GM15510 (cell line): Measurements from ENCODE around the gene PPIL3.
A peak's percentile ranks its signal among the peaks of the same experiment; 100 is the strongest.

Experiments
- POLR2A ChIP-seq: IDR thresholded peaks from 3 replicates; pipeline ENCODE4 v1.6.1; 2011; ENCODE audit warnings: borderline replicate concordance; ENCODE audit not compliant: insufficient read length; ENCODE audit errors: extremely low read depth

Gene PPIL3

DNA sequence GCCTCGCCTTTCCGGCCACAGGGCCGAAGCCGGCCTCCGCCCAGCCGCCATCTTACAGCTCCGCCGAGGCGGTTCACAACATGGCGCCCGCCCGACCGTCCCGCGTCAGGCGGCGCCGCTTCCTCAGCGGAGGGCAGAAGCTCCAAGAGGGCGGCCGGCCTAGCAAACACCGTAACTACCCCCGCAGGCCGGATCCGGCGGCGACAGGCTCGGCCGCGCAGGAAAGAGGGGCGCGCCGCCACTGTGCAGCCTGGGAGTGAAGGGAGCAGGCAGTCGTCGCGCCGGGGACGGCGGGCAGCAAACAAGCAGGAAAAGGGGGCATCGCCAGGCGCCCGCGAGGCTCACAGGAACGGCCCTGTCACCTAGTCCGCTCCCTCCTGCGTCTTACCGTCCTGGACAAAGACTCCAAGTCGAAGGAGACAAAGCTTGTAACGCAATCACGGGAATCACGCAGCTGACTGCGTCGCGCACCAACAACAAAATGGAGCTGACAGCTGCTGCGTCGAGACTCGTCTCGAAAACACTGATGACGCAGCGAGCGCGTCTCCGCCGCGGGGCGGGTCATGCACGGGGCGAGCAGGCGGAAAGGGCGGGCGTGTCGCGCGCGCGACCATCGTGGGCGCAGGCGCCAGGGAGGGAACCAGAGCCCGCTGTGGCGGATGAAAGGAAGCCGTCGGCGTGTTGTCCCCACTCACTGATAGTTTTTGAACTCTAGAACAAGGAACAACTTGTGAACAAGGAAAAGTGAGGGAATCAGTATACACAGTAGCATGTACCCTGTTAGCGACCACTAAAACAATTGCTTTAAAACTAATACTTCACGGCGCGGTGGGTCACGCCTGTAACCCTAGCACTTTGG is 24.5 kb downstream of the PPIL3 start, which contains the start of gene CLK1:
Gene CLK1, minus strand, starts transcription at position 483 of the 859 bp plus-strand sequence. CDS start 2,796 bp downstream, outside the sequence.
- TF ChIP-seq POLR2A = peak; percentile 95

GRCh38 chr2:200863782-200864175 is 25.1 kb downstream of the PPIL3 start:
- TF ChIP-seq POLR2A = no peak

GRCh38 chr2:200862532-200863000 is 26.3 kb downstream of the PPIL3 start:
- peak; percentile 27 for TF ChIP-seq POLR2A

- TF ChIP-seq POLR2A = no peak
These were observed 27.2 kb downstream of the PPIL3 start for GRCh38 chr2:200861617-200862155.

DNA sequence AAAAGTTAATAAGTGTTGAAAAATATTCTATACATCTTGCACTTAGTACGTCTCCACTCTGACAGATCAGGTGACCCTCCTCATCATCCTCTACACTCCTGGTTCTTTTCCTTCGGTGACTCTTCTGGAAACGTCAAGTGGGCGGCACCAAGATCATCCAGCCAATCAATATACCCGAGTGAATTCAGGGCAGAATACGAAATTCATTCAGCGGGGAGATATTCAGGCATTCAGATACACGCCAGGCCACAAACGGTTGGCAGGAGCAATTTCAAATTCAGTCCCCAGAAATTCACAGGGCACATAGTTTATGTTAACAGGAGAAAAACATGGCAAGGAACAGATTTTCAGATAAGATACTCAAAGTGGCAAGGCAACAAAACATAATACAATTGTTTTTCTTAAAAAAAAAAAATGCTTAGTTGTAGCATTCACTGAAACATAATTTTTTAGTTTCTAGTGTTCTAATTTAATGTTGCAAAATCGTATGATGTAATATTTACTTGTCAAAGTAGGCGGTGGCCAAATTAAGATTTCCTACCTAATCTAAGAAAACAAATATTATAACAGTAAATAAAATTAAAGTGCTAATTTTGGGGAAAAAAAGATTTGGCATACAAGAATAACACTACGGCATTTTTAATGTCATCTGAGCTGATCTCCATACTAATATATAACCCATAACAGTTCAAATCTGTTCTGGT is 28.6 kb downstream of the PPIL3 start:
- no peak for TF ChIP-seq POLR2A

- TF ChIP-seq POLR2A = no peak
These were observed 32.1 kb downstream of the PPIL3 start for GRCh38 chr2:200856806-200857205.

GRCh38 chr2:200852605-200853004 is 36.3 kb downstream of the PPIL3 start:
- TF ChIP-seq POLR2A = no peak

- TF ChIP-seq POLR2A = no peak
These were observed 37.3 kb downstream of the PPIL3 start for GRCh38 chr2:200851398-200852248.

- no peak for TF ChIP-seq POLR2A
These were observed 38.2 kb downstream of the PPIL3 start for GRCh38 chr2:200850512-200851256.

DNA sequence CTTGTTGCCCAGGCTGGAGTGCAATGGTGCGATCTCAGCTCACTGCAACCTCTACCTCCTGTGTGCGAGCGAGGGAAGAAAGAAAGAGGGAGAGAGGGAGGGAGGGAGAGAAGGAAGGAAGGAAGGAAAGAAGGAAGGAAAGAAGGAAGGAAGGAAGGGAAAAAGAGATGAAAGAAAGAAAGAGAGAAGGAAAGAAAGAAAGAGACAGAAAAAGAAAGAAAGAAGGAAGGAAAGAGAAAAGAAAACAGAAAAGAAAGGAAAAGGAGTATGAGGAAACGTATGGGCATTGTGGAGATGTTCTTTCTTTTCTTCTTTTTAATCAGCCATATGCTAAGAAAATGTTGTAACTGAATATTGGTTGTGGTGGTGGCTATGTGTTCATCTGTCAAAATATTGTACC is 40.9 kb downstream of the PPIL3 start:
- TF ChIP-seq POLR2A = no peak

GRCh38 chr2:200847269-200847668 is 41.6 kb downstream of the PPIL3 start:
- no peak for TF ChIP-seq POLR2A

- no peak for TF ChIP-seq POLR2A
These were observed 43.1 kb downstream of the PPIL3 start for GRCh38 chr2:200845669-200846325.

DNA sequence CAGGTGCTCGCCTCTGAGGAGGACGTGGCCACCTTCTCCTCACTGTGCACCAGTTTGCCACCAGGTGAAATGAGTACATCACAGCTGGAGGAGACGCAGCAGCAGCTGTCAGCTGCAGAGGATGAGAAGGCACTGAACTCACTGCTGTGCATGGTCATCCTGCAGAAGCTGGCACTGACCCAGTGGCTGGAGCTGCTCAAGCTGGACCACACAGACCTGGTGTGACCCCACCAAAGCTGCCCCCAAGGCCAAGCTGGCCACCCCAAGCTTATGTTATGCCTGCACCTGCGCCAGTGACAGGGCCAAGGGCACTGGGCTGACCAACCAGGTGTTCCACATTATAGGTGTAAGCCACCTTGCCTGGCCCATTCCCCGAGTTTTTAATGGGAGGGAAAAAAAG is 43.7 kb downstream of the PPIL3 start:
- TF ChIP-seq POLR2A = no peak

GRCh38 chr2:200843993-200844948 is 44.6 kb downstream of the PPIL3 start:
- TF ChIP-seq POLR2A = no peak
